Stimulated activated CD8-positive, alpha-beta memory T cell treated with anti-CD3 and anti-CD28 coated beads, Interleukin-2, amount 100 ng/mL, for 1 hour (primary cell): ENCODE data around the gene CADM2.

Source experiments
- DNase-seq, 2 donors: peaks; one replicate each; pipeline ENCODE4 v3.0.0-alpha.2; 2020; ENCODE audit warnings: low read depth in 2 of 2

CADM2 gene

GRCh38 chr3:85571835-85572234, 613.0 kb downstream of the CADM2 start:
- no peak for DNase-seq

- DNase-seq, result no peak
Observed at GRCh38 chr3:85572426-85572825, 613.6 kb downstream of the CADM2 start.

GRCh38 chr3:85572978-85573377, 614.2 kb downstream of the CADM2 start:
- DNase-seq, result no peak

- no peak for DNase-seq
Observed at GRCh38 chr3:85574006-85574705, 615.4 kb downstream of the CADM2 start.

GRCh38 chr3:85576091-85576690, 617.4 kb downstream of the CADM2 start:
- no peak for DNase-seq

GRCh38 chr3:85576697-85577200, 618.0 kb downstream of the CADM2 start:
- no peak for DNase-seq

GRCh38 chr3:85584779-85585356, 626.1 kb downstream of the CADM2 start:
- DNase-seq, result no peak

- no peak for DNase-seq
Observed at GRCh38 chr3:85586018-85586417, 627.2 kb downstream of the CADM2 start.

- no peak for DNase-seq
Observed at GRCh38 chr3:85589145-85589544, 630.4 kb downstream of the CADM2 start.

- DNase-seq, result no peak
Observed at GRCh38 chr3:85591451-85591850, 632.7 kb downstream of the CADM2 start.

GRCh38 chr3:85592256-85592655, 633.5 kb downstream of the CADM2 start:
- no peak for DNase-seq

GRCh38 chr3:85594676-85595075, 635.9 kb downstream of the CADM2 start:
- no peak for DNase-seq

- DNase-seq, result no peak
Observed at GRCh38 chr3:85603378-85603777, 644.6 kb downstream of the CADM2 start.

- no peak for DNase-seq
Observed at GRCh38 chr3:85604641-85605040, 645.9 kb downstream of the CADM2 start.

- no peak for DNase-seq
Observed at GRCh38 chr3:85605066-85605465, 646.3 kb downstream of the CADM2 start.

GRCh38 chr3:85626662-85627061, 667.9 kb downstream of the CADM2 start:
- DNase-seq, result no peak

- DNase-seq, result no peak
Observed at GRCh38 chr3:85627932-85628331, 669.1 kb downstream of the CADM2 start.

- no peak for DNase-seq
Observed at GRCh38 chr3:85631070-85631469, 672.3 kb downstream of the CADM2 start.

GRCh38 chr3:85632921-85633320, 674.1 kb downstream of the CADM2 start:
- no peak for DNase-seq

- no peak for DNase-seq
Observed at GRCh38 chr3:85652360-85652759, 693.6 kb downstream of the CADM2 start.

GRCh38 chr3:85660451-85660850, 701.7 kb downstream of the CADM2 start:
- DNase-seq, result no peak

- DNase-seq, result no peak
Observed at GRCh38 chr3:85662462-85662861, 703.7 kb downstream of the CADM2 start.

GRCh38 chr3:85667744-85668143, 709.0 kb downstream of the CADM2 start:
- DNase-seq, result no peak
